AG10803 (cell line): Measurements from ENCODE around the gene ERMP1.
A peak's percentile ranks its signal among the peaks of the same experiment; 100 is the strongest.
"Not testable (repeated sequence)": the region's sequence is repeated elsewhere in the genome, so short reads cannot be mapped to it uniquely, and the experiment has no call there.

Experiments
- DNase-seq: peaks from one replicate; pipeline ENCODE4 v3.0.0; 2010; ENCODE audit warnings: low read depth
- H3K4me3 ChIP-seq: 2 replicates; pipeline ENCODE4 v1.5.1; 2011; ENCODE audit warnings: mild to moderate bottlenecking, low read length, control low read depth
- CTCF ChIP-seq: conservative IDR thresholded peaks from 2 replicates; pipeline ENCODE4 v1.5.1; 2011; ENCODE audit warnings: mild to moderate bottlenecking, low read length, control low read depth, inconsistent platforms

The ERMP1 gene

GRCh38 chr9:5832538-5833529, at the start of gene ERMP1:
TSS of gene ERMP1 (minus strand) at chr9:5833117. CDS start at chr9:5833027, 90 bp downstream.
- DNase-seq: peak; percentile 76
- TF ChIP-seq CTCF: peak; percentile 54
- H3K4me3 ChIP-seq: peak within 1 kb of the TSS; percentile 65

GRCh38 chr9:5882244-5883012, 49.5 kb upstream of the ERMP1 start:
- not testable (repeated sequence) for DNase-seq, H3K4me3 ChIP-seq

- peak; percentile 72 for DNase-seq
- no peak overlapping the region for H3K4me3 ChIP-seq
- no peak for TF ChIP-seq CTCF
Measured at GRCh38 chr9:5879419-5880181, 46.7 kb upstream of the ERMP1 start.

GRCh38 chr9:5876711-5877110, 43.8 kb upstream of the ERMP1 start:
- no peak for TF ChIP-seq CTCF
- H3K4me3 ChIP-seq: no peak overlapping the region
- no peak for DNase-seq

- TF ChIP-seq CTCF: no peak
- DNase-seq: no peak
- H3K4me3 ChIP-seq: no peak overlapping the region
Measured at GRCh38 chr9:5876026-5876425, 43.1 kb upstream of the ERMP1 start.

GRCh38 chr9:5874048-5874447, 41.1 kb upstream of the ERMP1 start:
- TF ChIP-seq CTCF: no peak
- DNase-seq: no peak
- no peak overlapping the region for H3K4me3 ChIP-seq

- no peak overlapping the region for H3K4me3 ChIP-seq
- no peak for TF ChIP-seq CTCF
- DNase-seq: no peak
Measured at GRCh38 chr9:5873439-5873838, 40.5 kb upstream of the ERMP1 start.
